CD4-positive, alpha-beta T cell (primary cell): ENCODE results near the gene SERINC2. TPM values are rescaled to one million over a fixed set of nuclear protein-coding genes. Genes with fewer than 3 reads are reported as not detected.
A peak's percentile ranks its signal among the peaks of the same experiment; 100 is the strongest.

Experiments used
- ATAC-seq: fragments of 200-7000 bp; cut with Tn5 transposase; one replicate; pipeline ENCODE4 v1.10.0; 2022; ENCODE audit warnings: mild to moderate bottlenecking; ENCODE audit not compliant: poor library complexity
- CTCF ChIA-PET: fragments of 350-600 bp; sonication (Branson Sonifier 250); formaldehyde crosslinking; loops from one replicate; lab custom pipeline; 2021; ENCODE audit warnings: antibody characterized with exemption, inconsistent platforms; lab: Charles Lee
- POLR2A ChIA-PET: fragments of 350-600 bp; sonication (Branson Sonifier 250); formaldehyde crosslinking; loops from one replicate; lab custom pipeline; 2021; ENCODE audit warnings: antibody characterized with exemption, inconsistent platforms; lab: Charles Lee
- DNase-seq, 14 experiments: peaks; one replicate each; pipeline ENCODE4 v3.0.0-alpha.2; 2013 to 2020; ENCODE audit warnings: mixed read lengths in 2 of 14
- H3K27ac ChIP-seq, 2 donors: one replicate each; pipeline versions ENCODE4 v1.5.1 to v1.7.0; 2013; ENCODE audit warnings: low read length in 2 of 2, low read depth in 1 of 2, mild to moderate bottlenecking in 1 of 2
- H3K27me3 ChIP-seq, 2 experiments: 1 replicate in 1 of 2; 2 replicates in 1 of 2; pipeline versions ENCODE4 v1.6.1 to v1.7.0; 2013; ENCODE audit warnings: low read length in 2 of 2, control low read depth in 1 of 2, mild to moderate bottlenecking in 1 of 2, moderate library complexity in 1 of 2; ENCODE audit not compliant: insufficient read depth in 2 of 2, control insufficient read depth in 1 of 2
- H3K36me3 ChIP-seq: one replicate; pipeline ENCODE4 v1.6.1; 2013; ENCODE audit warnings: low read length, control low read depth; ENCODE audit not compliant: insufficient read depth
- H3K4me1 ChIP-seq: one replicate; pipeline ENCODE4 v1.6.1; 2013; ENCODE audit warnings: low read length, control low read depth; ENCODE audit not compliant: insufficient read depth
- H3K4me3 ChIP-seq: one replicate; pipeline ENCODE4 v1.5.1; 2013; ENCODE audit warnings: mild to moderate bottlenecking, low read length, moderate library complexity
- H3K9me3 ChIP-seq, 2 experiments: 1 replicate in 1 of 2; 2 replicates in 1 of 2; pipeline versions ENCODE4 v1.6.1 to v1.7.0; 2013; ENCODE audit warnings: low read length in 2 of 2, mild to moderate bottlenecking in 2 of 2, control low read depth in 1 of 2, moderate library complexity in 1 of 2; ENCODE audit not compliant: control insufficient read depth in 1 of 2, insufficient read depth in 1 of 2
- H3K27ac Mint-ChIP-seq: one replicate; pipeline ENCODE4 v1.8.0; 2020; ENCODE audit warnings: mixed read lengths
- H3K27me3 Mint-ChIP-seq: one replicate; pipeline ENCODE4 v1.8.0; 2021; ENCODE audit warnings: mixed read lengths
- H3K36me3 Mint-ChIP-seq: one replicate; pipeline ENCODE4 v1.8.0; 2021; ENCODE audit warnings: low read depth, mixed read lengths
- H3K4me1 Mint-ChIP-seq: one replicate; pipeline ENCODE4 v1.8.0; 2021; ENCODE audit warnings: low read depth, mixed read lengths
- H3K4me3 Mint-ChIP-seq: one replicate; pipeline ENCODE4 v1.8.0; 2020; ENCODE audit warnings: mild to moderate bottlenecking, mixed read lengths
- H3K9me3 Mint-ChIP-seq: one replicate; pipeline ENCODE4 v1.8.0; 2020; ENCODE audit warnings: mixed read lengths
- CTCF ChIP-seq: fragments of 200-600 bp; IDR thresholded peaks from one replicate; pipeline ENCODE4 v1.8.0; 2022; ENCODE audit warnings: antibody characterized with exemption, mild to moderate bottlenecking
- intact Hi-C, 2 experiments: fragments of 100-400 bp; cut with DNase I in 1 of 2; cut with micrococcal nuclease in 1 of 2; formaldehyde crosslinking; loops; one replicate each; pipeline versions ENCODE4 v1.15.1 to v1.9.0; 2023 to 2025; cut with DNase I, micrococcal nuclease
- total RNA-seq, 174 experiments: library from RNA in 2 of 174; stranded (reverse) in 2 of 174; gene quantifications; one replicate each; pipeline ENCODE4 v1.2.3 and lab custom pipeline; 2021 to 2026

Gene SERINC2
- total RNA-seq, 2 experiments from 2014 or later, result 0.11 TPM; not detected in 1

- Histone ChIP-seq H3K27ac (no peak overlapping the region), H3K4me3 (no peak overlapping the region), H3K9me3 (no peaks in the 10 kb centered on the region), H3K4me1 (peaks cover 9% of the 10 kb centered on the region), H3K27me3 (peaks cover 0 to 9% of the 10 kb centered on the region in 2 experiments), H3K36me3 (no peaks in the 10 kb centered on the region)
- Mint-ChIP-seq H3K9me3 (no peaks in the 10 kb centered on the region), H3K27ac (no peak overlapping the region), H3K36me3 (no peaks in the 10 kb centered on the region), H3K27me3 (peaks cover 13% of the 10 kb centered on the region), H3K4me3 (no peak overlapping the region), H3K4me1 (peaks cover 8% of the 10 kb centered on the region)
- intact Hi-C loops, result loop anchor here (5.0 to 10.0 kb wide), 2 partner anchors 395 to 397 kb away; no protein-coding TSS in a partner anchor
- POLR2A ChIA-PET, result no interaction called here
- TF ChIP-seq CTCF, result no peak
- DNase-seq, result no peak
- ATAC-seq, result no peak
- CTCF ChIA-PET, result no interaction called here
These were observed 22.9 kb upstream of the SERINC2 start for GRCh38 chr1:31390071-31390470.

- no peaks in the 10 kb centered on the region for H3K27me3 ChIP-seq
- H3K4me1 Mint-ChIP-seq, result peaks cover 8% of the 10 kb centered on the region
- no peak overlapping the region for H3K4me3 ChIP-seq
- no peaks in the 10 kb centered on the region for H3K9me3 Mint-ChIP-seq
- no peak overlapping the region for H3K27ac Mint-ChIP-seq
- DNase-seq, result no peak
- no peaks in the 10 kb centered on the region for H3K36me3 ChIP-seq
- CTCF ChIA-PET, result no interaction called here
- H3K36me3 Mint-ChIP-seq, result no peaks in the 10 kb centered on the region
- no peak overlapping the region for H3K4me3 Mint-ChIP-seq
- intact Hi-C loops, result loop anchor here (5.0 to 10.0 kb wide), 2 partner anchors 391 to 394 kb away; no protein-coding TSS in a partner anchor
- H3K27ac ChIP-seq, result no peak overlapping the region
- H3K9me3 ChIP-seq, result no peaks in the 10 kb centered on the region
- POLR2A ChIA-PET, result no interaction called here
- no peak for TF ChIP-seq CTCF
- peaks cover 4% of the 10 kb centered on the region for H3K27me3 Mint-ChIP-seq
- H3K4me1 ChIP-seq, result peaks cover 10% of the 10 kb centered on the region
- no peak for ATAC-seq
These were observed 19.6 kb upstream of the SERINC2 start for GRCh38 chr1:31393463-31393862.

GRCh38 chr1:31394584-31395193, 18.3 kb upstream of the SERINC2 start:
- peaks cover 8% of the 10 kb centered on the region for H3K4me1 Mint-ChIP-seq
- ATAC-seq (peak; percentile 96), DNase-seq (peak; percentile 57 to 86 (median 70))
- H3K27me3 Mint-ChIP-seq, result peaks cover 4% of the 10 kb centered on the region
- TF ChIP-seq CTCF, result peak; percentile 82
- H3K27ac Mint-ChIP-seq, result no peak overlapping the region
- H3K9me3 ChIP-seq, result no peaks in the 10 kb centered on the region
- no peaks in the 10 kb centered on the region for H3K9me3 Mint-ChIP-seq
- POLR2A ChIA-PET, result interaction anchor here (0.8 to 0.9 kb wide), 3 partner anchors 18 to 155 kb away, joined by 3 read pairs; no protein-coding TSS in a partner anchor
- H3K4me3 Mint-ChIP-seq, result peak overlapping the region; percentile 84
- intact Hi-C loops, result loop anchor here (1.0 to 10.0 kb wide), 5 partner anchors 28 to 393 kb away; no protein-coding TSS in a partner anchor
- CTCF ChIA-PET, result interaction anchor here (0.6 to 2.0 kb wide), 9 partner anchors 11 to 691 kb away, joined by 3 to 8 read pairs (median 3); no protein-coding TSS in a partner anchor
- H3K4me3 ChIP-seq, result peak overlapping the region; percentile 52
- H3K36me3 Mint-ChIP-seq, result no peaks in the 10 kb centered on the region
- no peak overlapping the region for H3K27ac ChIP-seq
- no peaks in the 10 kb centered on the region for H3K27me3 ChIP-seq
- H3K36me3 ChIP-seq, result no peaks in the 10 kb centered on the region
- H3K4me1 ChIP-seq, result peaks cover 10% of the 10 kb centered on the region
